ENCODE measurements around the gene KCP.

The KCP gene

DNA sequence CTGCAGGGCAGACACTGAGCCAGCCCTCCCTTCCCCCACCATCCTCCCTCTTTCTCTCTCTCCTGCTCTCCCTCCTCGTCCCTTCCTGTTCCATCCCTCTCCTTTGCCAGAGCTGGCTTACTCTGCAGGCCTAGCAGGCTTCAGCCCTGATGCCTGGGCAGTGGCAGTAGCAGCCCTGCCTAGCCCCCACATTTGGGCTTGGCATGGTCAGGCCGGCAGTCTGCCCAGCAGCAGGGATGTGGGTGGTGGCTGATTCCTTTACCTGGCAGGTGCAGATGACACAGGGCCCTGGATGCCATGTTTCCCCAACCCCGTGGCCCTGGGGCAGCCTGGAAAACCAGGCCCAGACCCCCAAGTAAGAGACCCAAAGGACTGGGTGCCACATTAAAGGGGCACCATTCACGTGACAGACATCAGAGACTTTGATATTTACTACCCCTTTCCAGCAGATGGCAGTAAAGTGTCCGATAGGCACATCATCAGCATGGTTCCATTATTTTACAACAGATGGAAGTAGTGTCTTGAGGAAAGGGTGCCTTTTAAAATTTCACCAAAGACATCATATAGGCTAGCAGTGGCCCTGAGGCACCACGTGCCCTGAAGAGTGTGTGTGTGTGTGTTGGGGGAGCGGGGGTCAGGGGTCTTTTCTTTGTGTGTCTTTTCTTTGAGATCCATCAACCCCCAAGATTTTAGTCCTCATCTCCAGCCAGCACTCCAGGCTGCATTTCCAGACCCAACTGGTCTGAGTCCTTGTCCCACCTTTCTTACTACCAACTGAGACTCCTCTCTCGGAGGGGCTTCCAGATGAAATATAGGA is 5.9 kb downstream of the KCP start:
- no peak for FAIRE-seq

DNA sequence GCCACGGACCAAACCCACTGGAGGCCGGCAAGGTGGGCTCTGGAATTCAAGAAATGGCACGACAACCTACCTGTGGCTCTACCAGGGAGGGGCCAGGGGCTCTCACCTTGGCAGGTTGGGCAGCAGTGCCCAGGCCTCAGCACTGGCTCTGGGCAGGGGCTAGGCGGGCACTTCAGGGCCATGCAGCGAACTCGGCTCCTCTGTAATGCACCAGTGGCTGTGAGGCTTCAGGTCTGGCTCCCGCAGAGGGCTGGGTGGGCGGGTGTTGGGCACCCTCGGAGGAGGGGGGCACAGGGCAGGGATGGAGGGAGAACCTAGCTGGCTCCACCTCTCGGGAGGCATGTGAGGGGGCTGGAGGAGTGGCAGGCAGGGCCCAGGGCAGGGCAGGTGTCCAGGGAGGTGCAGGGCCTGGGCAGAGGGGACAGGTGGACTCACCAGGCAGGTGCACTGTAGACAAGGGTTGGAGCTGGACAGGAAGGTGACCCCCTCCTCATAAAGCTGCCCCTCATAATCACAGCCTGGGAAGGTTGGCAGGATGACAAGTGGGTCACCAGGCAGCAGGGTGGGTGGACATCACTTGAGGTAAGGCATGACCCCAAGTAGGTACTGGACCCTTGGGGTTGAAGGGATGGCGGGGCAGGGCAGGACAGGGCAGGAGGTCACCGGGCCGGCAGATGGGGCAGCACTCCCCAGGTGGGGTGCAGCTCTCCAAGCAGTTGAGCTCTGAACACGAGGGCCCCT is 6.7 kb downstream of the KCP start:
- FAIRE-seq: no peak

DNA sequence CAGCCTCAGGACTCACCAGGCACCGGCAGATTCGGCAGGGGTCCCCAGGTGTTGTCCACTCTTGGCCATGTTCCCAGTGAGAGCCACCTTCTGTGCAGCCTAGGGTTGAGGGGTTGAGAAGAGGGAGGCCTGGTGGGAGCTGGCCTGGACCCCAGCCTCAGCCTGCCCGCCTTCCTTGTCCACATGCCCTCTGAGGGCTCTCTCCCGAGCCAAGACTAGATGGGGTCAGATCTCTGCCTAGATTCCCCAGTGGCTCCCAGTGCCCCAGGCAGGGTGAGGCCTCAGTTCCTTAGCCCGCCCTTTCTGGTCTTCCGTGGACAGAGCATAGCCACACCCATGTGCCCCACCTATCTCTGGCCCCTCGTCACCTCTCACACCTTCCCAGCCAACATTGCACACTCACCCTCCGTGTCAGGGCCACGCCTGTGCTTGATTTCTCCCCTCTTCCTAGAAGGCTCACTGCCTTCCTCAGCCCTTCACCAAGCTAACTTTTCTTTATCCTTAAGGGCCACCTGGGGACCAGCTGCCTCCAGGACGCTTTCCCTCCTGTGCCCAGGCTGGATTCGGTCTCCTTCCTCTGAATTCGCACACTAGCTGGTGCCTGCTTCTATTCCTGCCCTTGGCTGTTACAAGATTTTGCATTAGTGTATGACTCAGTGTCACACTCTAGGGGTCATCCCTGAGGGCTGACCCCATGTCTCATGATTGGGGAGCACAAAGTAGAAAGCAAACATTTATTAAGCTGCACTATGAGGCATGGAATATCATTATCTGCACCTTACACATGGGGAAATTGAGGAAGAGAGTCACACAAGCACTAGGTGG is 7.5 kb downstream of the KCP start:
- FAIRE-seq: no peak

DNA sequence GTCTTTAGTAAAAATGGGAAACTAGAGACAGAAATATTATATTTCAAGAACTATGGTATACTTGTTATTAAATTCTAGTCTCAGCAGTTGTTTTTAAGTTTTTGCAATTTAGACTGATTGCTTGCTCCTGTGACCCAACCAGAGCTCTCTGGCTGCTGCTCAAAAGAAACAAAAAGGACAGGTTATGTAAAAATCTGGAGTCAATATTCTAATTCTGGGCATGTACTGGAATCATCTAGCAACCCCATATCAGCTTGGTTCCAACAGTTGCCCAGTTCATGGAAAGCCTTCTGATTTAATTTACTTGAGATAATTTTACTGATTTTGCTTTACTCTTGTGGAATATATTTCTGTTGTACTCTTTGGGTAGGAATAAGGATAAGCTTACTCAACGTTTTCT is 10.3 kb downstream of the KCP start:
- FAIRE-seq: no peak

DNA sequence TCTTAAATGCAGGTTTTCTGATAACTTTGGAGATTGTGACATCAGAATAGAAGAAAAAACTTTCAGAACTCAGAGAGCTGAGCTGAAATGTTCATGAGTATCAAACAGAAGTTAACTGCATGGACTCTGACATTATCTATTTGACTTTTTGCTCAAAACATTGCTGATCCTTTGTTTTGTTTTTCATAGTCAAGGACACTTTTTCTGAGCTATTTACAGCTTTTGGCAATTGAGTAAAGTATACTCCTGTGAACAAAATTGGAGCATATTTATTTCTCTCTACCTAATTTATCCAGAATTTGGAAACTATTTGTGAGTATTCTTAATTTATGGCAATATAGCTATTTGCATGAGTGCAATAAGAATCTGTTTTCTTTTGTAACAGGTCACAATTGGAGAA is 11.1 kb downstream of the KCP start:
- no peak for FAIRE-seq

DNA sequence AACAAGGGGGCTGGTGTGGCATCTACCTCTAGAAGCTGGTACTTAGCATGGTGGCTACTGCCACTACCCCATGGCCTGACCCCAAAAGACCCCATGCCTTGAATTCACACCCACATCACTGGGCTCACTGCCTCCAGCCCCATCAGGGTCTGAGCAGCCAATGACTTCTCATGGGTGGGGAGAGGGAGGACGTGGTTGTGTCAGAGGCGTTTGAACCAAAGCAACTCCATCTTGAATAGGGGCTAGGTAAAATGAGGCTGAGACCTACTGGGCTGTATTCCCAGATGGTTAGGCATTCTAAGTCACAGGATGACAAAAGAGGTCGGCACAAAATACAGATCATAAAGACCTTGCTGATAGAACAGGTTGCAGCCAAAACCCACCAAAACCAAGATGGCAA is 15.2 kb downstream of the KCP start:
- no peak for FAIRE-seq

DNA sequence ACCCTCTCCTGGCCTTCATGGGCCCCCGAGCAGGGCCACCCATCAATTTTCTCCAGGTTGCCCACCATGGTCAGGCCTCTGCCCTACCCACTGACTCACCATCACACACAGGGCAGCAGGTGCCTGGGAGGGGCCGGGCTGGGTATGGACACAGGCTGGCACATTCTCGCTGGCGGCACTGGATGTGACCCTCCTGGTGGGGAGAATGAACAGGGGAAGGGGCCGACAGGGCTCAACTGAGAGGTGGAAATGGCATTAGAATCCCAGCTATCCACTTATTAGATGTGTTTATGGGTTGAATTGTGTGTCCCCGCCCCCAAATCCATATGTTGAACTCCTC is 16.4 kb downstream of the KCP start:
- no peak for FAIRE-seq

DNA sequence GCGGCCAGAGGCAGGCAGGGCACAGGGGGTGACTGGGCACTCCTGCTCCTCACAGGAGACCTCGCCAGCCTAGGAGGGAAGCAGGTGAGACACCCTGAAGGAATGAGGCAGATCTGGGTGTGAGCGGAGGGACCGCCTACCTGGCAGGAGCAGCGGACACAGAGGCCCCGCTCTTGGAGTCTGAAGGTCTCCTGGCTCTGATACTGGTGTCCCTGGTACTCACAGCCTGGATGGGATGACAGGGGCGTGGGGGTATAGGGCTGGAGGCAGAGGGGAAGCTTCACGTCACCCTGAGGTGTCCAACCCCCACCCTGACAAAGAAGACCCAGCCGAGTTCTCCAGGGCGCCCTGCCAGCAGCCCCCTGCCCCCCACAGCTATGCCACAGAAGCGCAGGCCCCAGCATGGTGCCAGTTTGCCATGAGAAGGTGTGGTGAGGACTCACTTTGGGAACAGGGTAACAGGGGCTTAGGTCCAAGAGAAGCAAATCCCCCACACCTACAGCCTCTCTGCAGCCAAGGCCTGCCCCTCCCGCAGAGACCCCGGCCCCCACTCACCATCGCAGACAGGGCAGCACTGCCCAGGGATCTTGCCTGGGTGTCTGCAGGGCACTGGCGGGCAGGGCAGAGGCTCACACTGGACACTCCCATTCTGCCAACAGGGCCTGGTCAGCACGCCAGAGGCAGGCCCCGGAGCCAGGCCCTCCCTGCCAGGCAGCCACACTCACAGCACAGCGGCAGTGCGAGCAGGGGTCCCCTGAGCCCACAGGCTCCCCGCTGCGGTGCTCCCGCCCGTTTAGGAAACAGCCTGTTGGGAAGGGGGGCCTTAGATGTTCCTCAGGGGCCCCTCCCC is 17.0 kb downstream of the KCP start:
- no peak for FAIRE-seq

DNA sequence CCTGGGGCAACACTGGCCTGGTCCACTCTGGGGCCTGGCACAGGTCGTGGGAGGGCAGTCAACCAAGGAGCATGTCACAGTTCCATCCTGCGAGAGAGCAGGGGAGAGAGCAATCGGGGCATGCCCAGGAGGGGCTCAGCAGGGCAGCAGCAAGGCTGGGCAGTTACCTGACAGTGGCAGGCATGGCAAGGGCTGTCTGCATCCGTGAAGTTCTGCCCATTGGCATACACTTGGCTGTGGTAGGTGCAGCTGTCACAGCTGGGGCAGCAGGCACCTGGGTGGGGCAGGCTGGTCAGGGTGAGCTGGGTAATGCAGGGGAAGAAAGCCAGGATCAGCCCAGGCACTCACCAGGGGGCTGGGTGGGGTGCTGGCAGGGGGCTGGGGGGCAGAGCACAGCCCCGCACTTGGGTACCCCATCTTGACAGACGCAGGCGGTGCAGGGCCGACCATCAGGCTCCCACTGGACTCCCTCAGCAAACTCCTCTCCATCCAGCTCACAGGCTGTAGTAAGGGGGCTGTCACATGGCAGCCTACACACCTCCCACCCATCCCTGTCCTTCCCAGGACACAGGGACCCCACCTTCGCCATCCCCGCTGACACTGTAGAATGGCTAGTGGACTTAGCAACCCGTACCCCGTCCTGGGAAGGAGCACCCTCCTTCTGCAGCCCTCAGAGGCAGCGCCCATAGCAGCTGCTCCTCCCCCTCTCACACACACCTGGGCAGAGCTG is 17.8 kb downstream of the KCP start:
- FAIRE-seq: no peak

DNA sequence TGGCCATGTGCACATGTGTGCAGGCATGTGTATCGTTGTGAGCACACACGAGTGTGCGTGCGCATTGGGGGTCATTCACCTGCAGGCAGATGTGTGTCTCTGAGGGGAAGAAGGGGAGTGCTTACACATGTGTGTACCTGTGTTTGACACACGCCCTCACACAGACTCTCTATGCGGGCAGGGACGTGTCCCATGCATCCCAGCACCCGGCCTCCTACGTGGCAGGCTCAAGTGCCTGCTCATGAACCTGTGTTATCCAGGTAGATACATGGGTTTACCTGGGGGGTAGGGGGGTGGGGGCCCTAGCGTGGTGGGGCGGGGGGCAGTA is 18.6 kb downstream of the KCP start:
- no peak for FAIRE-seq

DNA sequence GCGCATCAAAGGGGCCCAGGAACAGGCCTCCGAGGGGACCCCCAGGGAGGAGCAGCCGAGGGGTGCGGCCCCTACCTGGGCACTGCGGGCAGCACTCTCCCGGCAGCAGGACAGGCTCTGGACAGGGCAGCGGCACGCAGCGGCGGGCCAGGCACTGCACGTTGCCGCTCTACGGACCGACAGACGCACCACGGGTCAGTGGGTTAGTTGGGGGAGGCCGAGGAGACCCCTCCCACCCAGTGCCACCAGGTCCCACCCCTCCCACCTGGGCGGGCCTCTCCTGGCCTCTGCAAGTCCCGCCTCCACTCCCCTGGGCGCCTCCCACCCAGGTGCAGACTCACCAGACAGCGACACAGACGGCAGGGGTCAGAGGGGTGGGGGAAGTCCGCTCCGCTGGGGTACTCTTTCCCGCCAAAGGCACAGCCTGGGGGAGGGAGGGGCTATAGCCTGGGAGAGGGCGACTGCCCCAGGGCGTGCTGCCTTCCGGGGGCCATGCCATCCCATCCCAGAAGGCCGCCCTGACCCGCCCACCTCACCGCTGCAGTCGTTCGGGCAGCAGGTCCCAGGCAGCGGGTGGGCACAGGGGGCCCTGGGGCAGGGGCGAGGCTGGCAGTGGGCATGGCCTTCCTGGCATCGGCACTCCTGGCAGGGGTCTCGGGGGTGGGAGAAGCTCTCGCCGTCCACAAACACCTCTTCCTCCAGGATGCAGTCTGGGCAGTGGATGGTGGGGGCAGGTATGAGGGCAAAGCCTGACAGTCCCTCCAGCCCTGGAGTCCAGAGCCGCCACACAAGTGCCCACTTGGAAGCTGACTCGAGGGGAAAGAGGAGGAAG is 19.2 kb downstream of the KCP start:
- no peak for FAIRE-seq

DNA sequence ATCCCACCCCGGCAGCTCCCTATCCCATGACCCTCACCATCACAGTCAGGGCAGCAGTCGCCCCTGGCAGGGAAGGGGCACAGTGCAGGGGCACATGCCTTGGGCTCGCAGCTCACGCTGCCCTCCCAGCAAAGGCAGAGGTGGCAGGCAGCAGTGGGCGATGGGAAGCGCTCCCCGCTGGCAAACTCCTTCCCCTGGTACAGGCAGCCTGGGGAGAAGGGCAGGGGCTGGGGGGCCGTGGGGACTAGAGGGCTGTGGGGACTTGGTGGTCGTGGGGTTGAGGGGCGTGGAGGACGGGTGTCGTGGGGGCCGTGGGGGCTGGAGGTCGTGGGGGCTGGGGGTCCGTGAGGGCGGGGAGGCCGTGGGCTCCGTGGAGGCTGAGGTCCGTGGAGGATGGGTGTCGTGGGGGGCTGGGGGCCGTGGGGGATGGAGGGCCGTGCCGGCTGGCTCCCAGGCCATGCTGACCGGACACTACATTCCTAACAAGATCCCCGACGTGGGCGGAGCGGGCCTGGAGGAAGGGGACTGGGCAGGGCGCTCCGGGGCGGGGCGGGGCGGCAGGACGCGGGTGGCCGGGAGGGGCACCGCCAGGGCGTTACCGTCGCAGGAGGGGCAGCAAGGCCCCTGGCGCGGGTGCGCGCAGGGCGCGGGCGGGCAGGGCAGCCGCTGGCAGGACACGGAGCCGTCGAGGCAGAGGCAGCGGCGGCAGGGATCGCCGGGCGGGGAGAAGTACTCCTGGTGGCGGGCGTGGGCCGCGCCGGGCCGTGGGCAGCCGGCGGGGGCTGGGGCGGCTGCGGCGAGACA is 20.0 kb downstream of the KCP start:
- FAIRE-seq: no peak

DNA sequence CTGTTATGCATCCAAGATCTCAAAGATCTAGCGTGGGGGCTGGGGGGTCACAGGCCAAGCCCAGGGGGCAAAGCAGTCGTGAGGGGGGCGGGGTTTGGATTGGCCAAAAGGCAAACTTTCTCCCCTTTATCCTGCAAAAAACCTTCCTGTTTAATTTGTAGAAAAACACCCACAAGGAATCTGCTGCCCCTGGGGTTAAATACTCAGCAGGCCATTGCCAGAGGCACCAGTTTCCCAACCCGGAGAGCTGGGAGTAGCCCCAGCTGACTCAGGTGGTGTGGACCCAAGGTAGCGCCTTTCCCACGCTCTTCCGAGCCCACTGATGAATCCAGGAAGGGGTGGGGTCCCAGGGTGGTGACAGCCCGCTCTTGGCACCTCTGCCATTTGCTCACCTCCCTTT is 21.4 kb downstream of the KCP start:
- no peak for FAIRE-seq

DNA sequence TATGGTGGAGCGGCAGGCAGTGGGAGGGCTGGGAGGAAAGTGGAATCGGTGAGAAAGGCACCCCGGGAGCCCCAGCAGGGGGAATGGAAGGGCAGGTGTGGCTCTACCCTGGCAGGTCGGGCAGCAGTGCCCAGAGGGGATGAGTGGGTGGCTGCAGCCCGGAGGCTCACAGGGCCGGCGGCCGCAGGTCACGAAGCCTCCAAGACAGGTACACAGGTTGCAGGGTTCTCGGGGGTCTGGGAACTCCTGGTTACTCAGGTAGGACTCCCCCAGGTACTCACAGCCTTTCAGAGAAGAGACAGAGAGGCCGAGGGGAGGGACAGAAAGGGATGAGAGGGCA is 21.8 kb downstream of the KCP start:
- FAIRE-seq: no peak

DNA sequence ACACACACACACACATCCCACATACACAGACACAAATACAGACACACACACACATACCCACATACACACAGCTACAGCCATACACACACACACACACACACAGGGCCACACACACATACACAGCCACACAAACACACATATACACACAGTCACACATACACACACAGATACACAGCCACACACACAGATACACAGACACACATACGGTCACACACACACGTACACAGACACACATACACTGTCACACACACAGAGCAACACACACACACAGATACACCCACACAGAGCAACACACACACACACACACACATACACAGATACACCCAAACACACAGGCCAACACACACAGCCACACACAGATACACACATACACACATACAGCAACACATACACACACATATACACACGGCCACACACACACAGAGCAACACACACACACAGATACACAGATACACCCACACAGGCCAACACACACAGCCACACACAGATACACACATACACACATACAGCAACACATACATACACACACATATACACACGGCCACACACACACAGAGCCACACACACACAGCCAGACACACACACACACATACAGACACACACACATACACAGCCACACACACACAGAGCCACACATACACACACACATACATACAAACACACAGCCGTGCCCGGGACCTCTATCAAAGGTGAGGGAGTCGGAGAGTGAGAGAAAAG is 22.3 kb downstream of the KCP start:
- FAIRE-seq: no peak

DNA sequence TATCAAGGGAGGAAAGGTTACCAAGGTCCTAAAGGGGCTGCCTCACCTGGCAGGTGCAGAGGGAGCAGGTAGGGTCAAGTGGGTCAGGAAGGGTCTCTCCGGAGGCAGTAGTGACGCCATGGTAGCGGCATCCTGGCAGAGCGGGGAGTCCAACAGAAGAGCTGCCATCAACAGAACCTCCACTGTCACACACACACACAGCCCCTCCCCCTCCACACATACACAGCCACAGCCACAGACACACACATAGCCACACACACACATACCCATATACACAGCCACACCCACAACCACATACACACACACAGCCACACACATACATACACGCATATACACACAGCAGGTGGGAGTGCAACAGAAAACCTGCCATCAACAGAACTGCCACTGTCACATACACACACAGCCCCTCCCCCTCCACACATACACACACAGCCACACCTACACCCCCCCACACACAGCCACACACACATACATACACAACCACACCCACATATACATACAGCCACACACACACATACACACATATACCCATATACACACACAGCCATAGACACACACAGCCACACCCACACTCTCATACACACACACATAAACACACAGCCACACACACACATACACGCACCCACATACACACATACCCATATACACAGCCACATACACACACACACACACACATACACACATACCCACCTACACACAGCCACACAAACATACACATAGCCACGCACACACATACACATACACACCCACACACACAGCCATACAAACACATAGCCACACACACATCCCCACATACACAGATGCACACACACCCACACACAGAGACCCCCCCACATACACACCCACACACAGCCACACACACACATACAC is 23.1 kb downstream of the KCP start:
- no peak for FAIRE-seq

DNA sequence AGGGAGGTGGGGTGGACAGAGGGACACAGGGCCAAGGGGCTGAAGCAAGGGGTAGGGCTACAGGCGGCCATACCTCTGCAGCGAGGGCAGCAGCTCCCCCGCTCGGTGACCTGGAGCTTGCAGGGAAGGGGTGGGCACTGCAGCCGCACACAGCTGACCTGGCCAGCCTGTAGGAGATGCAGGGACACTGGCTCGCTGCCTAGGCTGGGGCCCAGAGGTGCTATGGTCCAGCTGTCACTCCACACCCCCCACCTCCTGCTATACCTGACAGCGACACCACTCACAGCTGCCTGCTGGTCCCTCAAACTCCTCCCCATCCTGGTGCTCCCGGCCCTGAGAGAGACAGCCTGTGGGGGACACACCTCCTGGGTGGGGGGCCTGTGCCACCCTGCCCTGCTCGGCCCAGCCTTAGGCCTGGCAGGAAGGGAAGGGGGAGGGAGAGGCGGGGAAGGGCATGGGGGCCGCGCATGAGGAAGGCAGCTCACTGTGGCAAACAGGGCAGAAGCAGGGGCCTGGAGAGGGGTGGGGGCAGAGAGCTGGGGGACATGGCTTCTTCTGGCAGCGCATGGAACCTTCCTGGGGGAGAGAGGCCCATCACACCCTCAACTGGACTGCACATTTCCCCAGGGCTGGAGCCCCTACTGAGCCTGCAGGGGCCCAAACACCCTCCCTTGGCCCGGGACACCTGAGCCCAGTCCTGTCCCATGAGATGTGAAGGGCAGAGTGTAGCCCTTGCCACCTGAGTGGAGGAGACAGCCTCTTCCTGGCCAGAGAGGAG is 23.9 kb downstream of the KCP start:
- no peak for FAIRE-seq
